K562 (cell line): Measurements from ENCODE around the gene IFNGR1. TPM values are rescaled to one million over a fixed set of nuclear protein-coding genes. Genes with fewer than 3 reads are reported as not detected.
A peak's percentile ranks its signal among the peaks of the same experiment; 100 is the strongest.

Source experiments
- CBFA2T2 ChIP-seq: fragments of 450-650 bp; conservative IDR thresholded peaks from 2 replicates; pipeline ENCODE4 v1.6.1; 2017; ENCODE audit warnings: mild to moderate bottlenecking
- MAX ChIP-seq: sonication (generic); formaldehyde crosslinking; IDR thresholded peaks from 2 replicates; pipeline ENCODE4 v1.9.0; 2022; ENCODE audit warnings: mild to moderate bottlenecking, missing genetic modification reagents
- MGA ChIP-seq: fragments of 450-650 bp; IDR thresholded peaks from 2 replicates; pipeline ENCODE4 v1.6.1; 2016; ENCODE audit warnings: mild to moderate bottlenecking, moderate library complexity
- NFIC ChIP-seq: fragments of 450-650 bp; IDR thresholded peaks from 2 replicates; pipeline ENCODE4 v1.6.1; 2017; ENCODE audit warnings: mild to moderate bottlenecking, inconsistent platforms
- NFXL1 ChIP-seq: fragments of 450-650 bp; formaldehyde crosslinking; IDR thresholded peaks from 2 replicates; pipeline ENCODE4 v1.4.0; 2021; ENCODE audit warnings: mild to moderate bottlenecking
- RREB1 ChIP-seq: fragments of 250-450 bp; sonication (Bioruptor Pico); IDR thresholded peaks from 2 replicates; pipeline ENCODE4 v1.4.0; 2020
- ZFP1 ChIP-seq: fragments of 450-650 bp; formaldehyde crosslinking; IDR thresholded peaks from 2 replicates; pipeline ENCODE4 v1.4.0; 2020; ENCODE audit warnings: mild to moderate bottlenecking, mixed read lengths
- ZNF384 ChIP-seq: IDR thresholded peaks from 2 replicates; pipeline ENCODE4 v1.6.1; 2012; ENCODE audit warnings: low read depth, low read length, improper control_type of control experiment
- ZNF655 ChIP-seq: fragments of 250-450 bp; sonication (Bioruptor Pico); IDR thresholded peaks from 2 replicates; pipeline ENCODE4 v1.5.0; 2021
- polyA plus RNA-seq, 8 experiments: library from polyadenylated mRNA; depleted of rRNA in 4 of 8; stranded (reverse) in 5 of 8; unstranded in 3 of 8; fragments of >200 nt; fragmentation: Nextera tagmentation in 2 of 8; fragmentation: Illumina TruSeq in 1 of 8; extraction: Ambion mirVana in 2 of 8; extraction: Trizol in 1 of 8; gene quantifications; 2 replicates each; pipeline versions ENCODE4 v1.2.1 to v1.2.3, GENCODE V29; 2011 to 2014; ENCODE audit warnings: inconsistent platforms in 1 of 8, missing spikeins in 1 of 8
- total RNA-seq, 7 experiments: library from RNA; depleted of rRNA in 6 of 7; stranded (reverse); fragments of >200 nt in 6 of 7; fragmentation: Illumina TruSeq in 2 of 7; extraction: Trizol in 2 of 7; gene quantifications; 2 replicates each; pipeline versions ENCODE4 v1.2.1 to v1.2.3, GENCODE V29; 2011 to 2021; ENCODE audit warnings: low replicate concordance in 1 of 7

The IFNGR1 gene
- total and polyA plus RNA-seq, 9 of the 15 experiments (the other 6 are each of a cell fraction or from before 2014, with no cell fraction given) = 14.7 to 47.0 (median 26.7) TPM

GRCh38 chr6:137157601-137158000 is 61.6 kb downstream of the IFNGR1 start (continued):
- TF ChIP-seq MGA = 0 out of 2 replicates have a peak, but pooled peaks have one; percentile 29
- no peak for TF ChIP-seq MAX (CRISPR knock-in tag)
- no peak for TF ChIP-seq ZNF655 (CRISPR knock-in tag)
- TF ChIP-seq NFIC = peak; percentile 90
- no peak for TF ChIP-seq ZFP1 (CRISPR knock-in tag)
- no peak for TF ChIP-seq ZNF384
- no peak for TF ChIP-seq NFXL1 (CRISPR knock-in tag)
- no peak for TF ChIP-seq CBFA2T2
- TF ChIP-seq RREB1 (CRISPR knock-in tag) = no peak
